ENCODE data around the gene OR6N2. TPM values are rescaled to one million over a fixed set of nuclear protein-coding genes. Genes with fewer than 3 reads are reported as not detected.

The OR6N2 gene
- not detected for total RNA-seq
- not detected for polyA plus RNA-seq
- long read RNA-seq, donor 1, result 0 reads
- long read RNA-seq, donor 2, result 0 reads
- long read RNA-seq, donor 3, result 0 reads
- long read RNA-seq, donor 4, result 0 reads
- long read RNA-seq, donor 5, result 0 reads
- long read RNA-seq, donor 6, result 0 reads
- long read RNA-seq, donor 7, result 0 reads
- long read RNA-seq, donor 8, result 0 reads
- long read RNA-seq, donor 9, result 0 reads
- long read RNA-seq, donor 10, result 0 reads

- Histone ChIP-seq H3K27ac (no peak within 1 kb of the TSS), H3K36me3 (replicated peaks in 1 of 2) (no peaks in the 10 kb centered on the region), H3K9me3 (replicated peaks in 1 of 3) (no peaks in the 10 kb centered on the region), H3K4me1 (replicated peaks in 1 of 2) (no peaks in the 10 kb centered on the region), H3K4me3 (no peak within 1 kb of the TSS), H3K27me3 (no peaks in the 10 kb centered on the region)
- intact Hi-C loops (cut with DNase I), result no loop called here
- no peak for DNase-seq
- TF ChIP-seq POLR2A (IDR thresholded peaks at IDR 0.05) (no peak), CTCF (IDR thresholded peaks at IDR 0.05) (no peak)
These were observed at the start of gene OR6N2 for GRCh38 chr1:158781104-158781503. OR6N2 (minus strand) TSS chr1:158781204; CDS start chr1:158777635, 3,569 bp downstream.

- no peak for TF ChIP-seq POLR2A (IDR thresholded peaks at IDR 0.05)
- H3K27ac ChIP-seq, result peak overlapping the region in 1 of 5 donors; percentile 71
- H3K9me3 ChIP-seq (replicated peaks in 1 of 3), result no peaks in the 10 kb centered on the region
- DNase-seq, result no peak
- no peak overlapping the region for H3K4me3 ChIP-seq
- intact Hi-C loops (cut with DNase I), result no loop called here
- WGBS, 4 donors, result 75 to 84% (median 80%) methylated on average over 2 of the region's 2 CpGs
- H3K4me1 ChIP-seq (replicated peaks in 1 of 2), result no peaks in the 10 kb centered on the region
- H3K27me3 ChIP-seq, result no peaks in the 10 kb centered on the region
- H3K36me3 ChIP-seq (replicated peaks in 1 of 2), result no peaks in the 10 kb centered on the region
These were observed 49.2 kb upstream of the OR6N2 start for GRCh38 chr1:158830074-158830677.

GRCh38 chr1:158821723-158822122 is 40.7 kb upstream of the OR6N2 start:
- no peaks in the 10 kb centered on the region for H3K27me3 ChIP-seq
- intact Hi-C loops (cut with DNase I), result no loop called here
- H3K4me3 ChIP-seq, result no peak overlapping the region
- DNase-seq, result no peak
- H3K9me3 ChIP-seq (replicated peaks in 1 of 3), result no peaks in the 10 kb centered on the region
- 67 to 80% (median 75%) methylated on average over 1 of the region's 1 CpG for WGBS, 4 donors
- peaks cover 0 to 8% of the 10 kb centered on the region in 2 donors for H3K4me1 ChIP-seq (replicated peaks in 1 of 2)
- no peaks in the 10 kb centered on the region for H3K36me3 ChIP-seq (replicated peaks in 1 of 2)
- no peak for TF ChIP-seq CTCF (IDR thresholded peaks at IDR 0.05)
- TF ChIP-seq POLR2A (IDR thresholded peaks at IDR 0.05), result no peak
- H3K27ac ChIP-seq, result no peak overlapping the region

- WGBS, 4 donors, result 34 to 47% (median 42%) methylated on average over 7 of the region's 7 CpGs
- H3K27ac ChIP-seq, result peak overlapping the region in 2 of 5 donors; percentile 27 to 31
These were observed 38.7 kb upstream of the OR6N2 start for GRCh38 chr1:158819461-158820443.

More at GRCh38 chr1:158819461-158820443, 38.7 kb upstream of the OR6N2 start:
- TF ChIP-seq POLR2A (IDR thresholded peaks at IDR 0.05) (no peak), CTCF (IDR thresholded peaks at IDR 0.05) (no peak)
- DNase-seq, result no peak
- intact Hi-C loops (cut with DNase I), result no loop called here
- H3K27me3 ChIP-seq, result no peaks in the 10 kb centered on the region
- no peak overlapping the region for H3K4me3 ChIP-seq
- H3K4me1 ChIP-seq (replicated peaks in 1 of 2), result peaks cover 0 to 8% of the 10 kb centered on the region in 2 donors
- H3K9me3 ChIP-seq (replicated peaks in 1 of 3), result no peaks in the 10 kb centered on the region
- H3K36me3 ChIP-seq (replicated peaks in 1 of 2), result no peaks in the 10 kb centered on the region
